Measurements from ENCODE around the gene PSMG1. TPM values are rescaled to one million over a fixed set of nuclear protein-coding genes. Genes with fewer than 3 reads are reported as not detected.
"Not testable (repeated sequence)": the region's sequence is repeated elsewhere in the genome, so short reads cannot be mapped to it uniquely, and the experiment has no call there.

PSMG1 gene
- total RNA-seq, 4 donors from 2014 or later = 12.9 to 53.5 (median 30.3) TPM

- TF ChIP-seq, protein P1, sequence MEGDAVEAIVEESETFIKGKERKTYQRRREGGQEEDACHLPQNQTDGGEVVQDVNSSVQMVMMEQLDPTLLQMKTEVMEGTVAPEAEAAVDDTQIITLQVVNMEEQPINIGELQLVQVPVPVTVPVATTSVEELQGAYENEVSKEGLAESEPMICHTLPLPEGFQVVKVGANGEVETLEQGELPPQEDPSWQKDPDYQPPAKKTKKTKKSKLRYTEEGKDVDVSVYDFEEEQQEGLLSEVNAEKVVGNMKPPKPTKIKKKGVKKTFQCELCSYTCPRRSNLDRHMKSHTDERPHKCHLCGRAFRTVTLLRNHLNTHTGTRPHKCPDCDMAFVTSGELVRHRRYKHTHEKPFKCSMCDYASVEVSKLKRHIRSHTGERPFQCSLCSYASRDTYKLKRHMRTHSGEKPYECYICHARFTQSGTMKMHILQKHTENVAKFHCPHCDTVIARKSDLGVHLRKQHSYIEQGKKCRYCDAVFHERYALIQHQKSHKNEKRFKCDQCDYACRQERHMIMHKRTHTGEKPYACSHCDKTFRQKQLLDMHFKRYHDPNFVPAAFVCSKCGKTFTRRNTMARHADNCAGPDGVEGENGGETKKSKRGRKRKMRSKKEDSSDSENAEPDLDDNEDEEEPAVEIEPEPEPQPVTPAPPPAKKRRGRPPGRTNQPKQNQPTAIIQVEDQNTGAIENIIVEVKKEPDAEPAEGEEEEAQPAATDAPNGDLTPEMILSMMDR (IDR thresholded peaks at IDR 0.05 in 4 of 5, conservative IDR thresholded peaks at IDR 0.05 in 1 of 5) = no peak
- no peak for TF ChIP-seq POLR2A (IDR thresholded peaks at IDR 0.05)
- in situ Hi-C loops (cut with MboI; ENCODE audit: low sequenced_read_pairs in 4 of 4) (loop anchor here in 3 of 4 donors (5.0 to 25.0 kb wide), 2 partner anchors 405 to 625 kb away; no protein-coding TSS in a partner anchor), intact Hi-C loops (cut with DNase I; ENCODE audit: low total_unique reads) (loop anchor here (1.0 kb wide), 1 partner anchor 403 kb away; no protein-coding TSS in a partner anchor)
- no peak for ATAC-seq
- Histone ChIP-seq H3K27me3 (no peaks in the 10 kb centered on the region), H3K36me3 (no peaks in the 10 kb centered on the region), H3K4me1 (no peaks in the 10 kb centered on the region), H3K27ac (no peak overlapping the region), H3K9me3 (no peaks in the 10 kb centered on the region), H3K4me3 (no peak overlapping the region)
- DNase-seq = no peak
Observed at GRCh38 chr21:39137248-39138178, 45.7 kb downstream of the PSMG1 start.

DNA sequence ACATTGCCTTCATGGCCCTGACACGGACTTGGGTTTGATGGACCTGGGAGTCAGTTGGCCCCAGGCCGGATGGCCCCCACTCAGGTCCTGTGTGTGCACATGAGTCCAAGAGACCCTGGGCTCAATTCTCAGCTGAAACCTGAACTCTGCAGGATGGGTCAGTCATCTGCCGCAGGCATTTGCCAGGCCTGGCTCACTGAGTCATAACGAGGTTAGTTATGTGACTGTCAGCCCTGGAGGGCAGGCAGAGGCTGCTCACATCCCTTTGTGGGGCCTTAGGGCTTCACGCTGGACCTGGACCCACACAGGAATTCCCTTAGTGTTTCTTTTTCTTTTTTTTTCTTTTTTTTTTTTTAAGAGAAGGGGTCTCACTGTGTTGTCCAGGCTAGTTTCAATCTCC is 46.5 kb downstream of the PSMG1 start:
- ATAC-seq (no peak), DNase-seq (no peak)
- Histone ChIP-seq H3K4me1 (no peaks in the 10 kb centered on the region), H3K9me3 (no peaks in the 10 kb centered on the region), H3K4me3 (no peak overlapping the region), H3K36me3 (no peaks in the 10 kb centered on the region), H3K27me3 (no peaks in the 10 kb centered on the region), H3K27ac (no peak overlapping the region)
- intact Hi-C loops (cut with DNase I; ENCODE audit: low total_unique reads) = no loop called here
- TF ChIP-seq, protein P1 (IDR thresholded peaks at IDR 0.05 in 4 of 5, conservative IDR thresholded peaks at IDR 0.05 in 1 of 5) = no peak
- TF ChIP-seq POLR2A (IDR thresholded peaks at IDR 0.05) = no peak
- in situ Hi-C loops (cut with MboI; ENCODE audit: low sequenced_read_pairs in 4 of 4) = loop anchor here in 3 of 4 donors (5.0 to 25.0 kb wide), 2 partner anchors 404 to 624 kb away; no protein-coding TSS in a partner anchor

DNA sequence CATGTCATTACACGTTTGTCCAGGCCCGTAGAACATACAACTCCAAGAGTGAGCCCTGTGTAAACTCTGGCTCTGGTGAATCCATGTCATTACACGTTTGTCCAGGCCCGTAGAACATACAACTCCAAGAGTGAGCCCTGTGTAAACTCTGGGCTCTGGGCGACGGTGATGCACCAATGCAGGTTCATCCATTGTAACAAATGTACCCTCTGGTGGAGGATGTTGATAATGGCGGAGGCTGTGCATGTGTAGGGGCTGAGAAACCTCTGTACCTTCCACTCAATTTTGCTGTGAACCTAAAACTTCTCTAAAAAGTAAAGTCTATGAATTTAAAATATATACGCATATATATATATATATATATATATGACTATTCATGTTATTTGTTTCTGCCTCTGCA is 47.1 kb downstream of the PSMG1 start:
- in situ Hi-C loops (cut with MboI; ENCODE audit: low sequenced_read_pairs in 4 of 4) = loop anchor here in 3 of 4 donors (5.0 to 25.0 kb wide), 2 partner anchors 404 to 624 kb away; no protein-coding TSS in a partner anchor
- H3K9me3 ChIP-seq; H3K27me3 ChIP-seq; H3K4me3 ChIP-seq; ATAC-seq; H3K27ac ChIP-seq; H3K36me3 ChIP-seq; intact Hi-C loops (cut with DNase I; ENCODE audit: low total_unique reads); DNase-seq; H3K4me1 ChIP-seq: not testable (repeated sequence)
- TF ChIP-seq, protein P1 (IDR thresholded peaks at IDR 0.05 in 4 of 5, conservative IDR thresholded peaks at IDR 0.05 in 1 of 5) = peak in 3 of 5 experiments; percentile 11 to 26 (median 24)

DNA sequence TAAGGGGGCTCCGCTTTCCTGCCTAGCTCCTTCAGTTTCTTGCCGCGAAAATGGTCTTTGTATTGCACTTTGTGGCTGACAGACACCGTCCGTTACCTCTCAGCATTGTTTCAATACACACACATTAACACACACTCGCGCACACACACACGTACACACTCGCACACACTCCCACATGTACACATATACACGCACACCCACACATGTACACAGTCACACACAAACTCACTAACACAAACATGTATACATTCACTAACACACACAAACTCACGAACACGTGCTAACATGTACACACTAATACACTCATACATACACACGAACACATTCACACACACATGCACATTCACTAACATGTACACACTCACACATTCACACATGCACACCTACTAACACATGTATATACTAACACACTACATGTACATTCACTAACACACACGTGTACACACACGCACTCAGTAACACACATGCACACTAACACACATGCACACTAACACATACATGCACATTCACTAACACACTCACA is 48.9 kb downstream of the PSMG1 start:
- in situ Hi-C loops (cut with MboI; ENCODE audit: low sequenced_read_pairs in 4 of 4) (loop anchor here in 3 of 4 donors (25.0 kb wide), 1 partner anchor 622 kb away; no protein-coding TSS in a partner anchor), intact Hi-C loops (cut with DNase I; ENCODE audit: low total_unique reads) (no loop called here)
- Histone ChIP-seq H3K9me3 (no peaks in the 10 kb centered on the region), H3K36me3 (no peaks in the 10 kb centered on the region), H3K27me3 (no peaks in the 10 kb centered on the region), H3K4me1 (no peaks in the 10 kb centered on the region), H3K27ac (no peak overlapping the region), H3K4me3 (no peak overlapping the region)
- no peak for ATAC-seq
- no peak for TF ChIP-seq POLR2A (IDR thresholded peaks at IDR 0.05)
- TF ChIP-seq, protein P1 (IDR thresholded peaks at IDR 0.05 in 4 of 5, conservative IDR thresholded peaks at IDR 0.05 in 1 of 5) = no peak
- no peak for DNase-seq
